ENCODE results near the gene SH3BP1. TPM values are rescaled to one million over a fixed set of nuclear protein-coding genes. Genes with fewer than 3 reads are reported as not detected.

The SH3BP1 gene
- total RNA-seq, 1 experiment from 2014 or later, result 39.4 TPM

DNA sequence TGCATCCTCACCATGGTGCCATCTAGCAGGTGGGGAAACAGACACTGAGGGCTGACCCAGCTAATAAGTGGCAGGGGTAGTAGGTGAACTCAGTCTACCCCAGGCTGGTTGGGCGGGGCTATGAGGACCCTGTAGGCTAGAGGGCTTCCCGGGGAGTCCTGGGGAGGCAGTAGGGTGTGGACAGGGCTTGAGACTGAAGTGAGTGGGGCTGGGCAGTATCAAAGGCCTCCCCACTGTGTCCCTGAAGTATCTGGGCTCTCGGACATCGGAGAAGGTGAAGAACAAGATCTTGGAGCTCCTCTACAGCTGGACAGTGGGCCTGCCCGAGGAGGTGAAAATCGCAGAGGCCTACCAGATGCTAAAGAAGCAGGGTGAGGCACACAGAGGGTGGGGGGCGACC is 19.5 kb upstream of the SH3BP1 start:
- Mint-ChIP-seq H3K4me3 (no peak overlapping the region), H3K9me3 (no peaks in the 10 kb centered on the region), H3K4me1 (peaks cover 3% of the 10 kb centered on the region), H3K27me3 (ENCODE audit: low read depth) (no peaks in the 10 kb centered on the region), H3K27ac (no peak overlapping the region), H3K36me3 (peaks cover 27% of the 10 kb centered on the region)
- no peak for ATAC-seq
- POLR2A ChIA-PET, result interaction anchor here (0.6 kb wide), 1 partner anchor 283 kb away, joined by 11 read pairs; no protein-coding TSS in a partner anchor
- TF ChIP-seq, protein P1, sequence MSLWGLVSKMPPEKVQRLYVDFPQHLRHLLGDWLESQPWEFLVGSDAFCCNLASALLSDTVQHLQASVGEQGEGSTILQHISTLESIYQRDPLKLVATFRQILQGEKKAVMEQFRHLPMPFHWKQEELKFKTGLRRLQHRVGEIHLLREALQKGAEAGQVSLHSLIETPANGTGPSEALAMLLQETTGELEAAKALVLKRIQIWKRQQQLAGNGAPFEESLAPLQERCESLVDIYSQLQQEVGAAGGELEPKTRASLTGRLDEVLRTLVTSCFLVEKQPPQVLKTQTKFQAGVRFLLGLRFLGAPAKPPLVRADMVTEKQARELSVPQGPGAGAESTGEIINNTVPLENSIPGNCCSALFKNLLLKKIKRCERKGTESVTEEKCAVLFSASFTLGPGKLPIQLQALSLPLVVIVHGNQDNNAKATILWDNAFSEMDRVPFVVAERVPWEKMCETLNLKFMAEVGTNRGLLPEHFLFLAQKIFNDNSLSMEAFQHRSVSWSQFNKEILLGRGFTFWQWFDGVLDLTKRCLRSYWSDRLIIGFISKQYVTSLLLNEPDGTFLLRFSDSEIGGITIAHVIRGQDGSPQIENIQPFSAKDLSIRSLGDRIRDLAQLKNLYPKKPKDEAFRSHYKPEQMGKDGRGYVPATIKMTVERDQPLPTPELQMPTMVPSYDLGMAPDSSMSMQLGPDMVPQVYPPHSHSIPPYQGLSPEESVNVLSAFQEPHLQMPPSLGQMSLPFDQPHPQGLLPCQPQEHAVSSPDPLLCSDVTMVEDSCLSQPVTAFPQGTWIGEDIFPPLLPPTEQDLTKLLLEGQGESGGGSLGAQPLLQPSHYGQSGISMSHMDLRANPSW (CRISPR knock-in tag; conservative IDR thresholded peaks at IDR 0.05; ENCODE audit: low read depth), result no peak
- TF ChIP-seq ZNF121 (CRISPR knock-in tag; IDR thresholded peaks at IDR 0.05) (no peak), ATF1 (CRISPR knock-in tag; IDR thresholded peaks at IDR 0.05) (no peak), RORB (CRISPR knock-in tag; IDR thresholded peaks at IDR 0.05) (no peak)
- TF ChIP-seq, protein P2, sequence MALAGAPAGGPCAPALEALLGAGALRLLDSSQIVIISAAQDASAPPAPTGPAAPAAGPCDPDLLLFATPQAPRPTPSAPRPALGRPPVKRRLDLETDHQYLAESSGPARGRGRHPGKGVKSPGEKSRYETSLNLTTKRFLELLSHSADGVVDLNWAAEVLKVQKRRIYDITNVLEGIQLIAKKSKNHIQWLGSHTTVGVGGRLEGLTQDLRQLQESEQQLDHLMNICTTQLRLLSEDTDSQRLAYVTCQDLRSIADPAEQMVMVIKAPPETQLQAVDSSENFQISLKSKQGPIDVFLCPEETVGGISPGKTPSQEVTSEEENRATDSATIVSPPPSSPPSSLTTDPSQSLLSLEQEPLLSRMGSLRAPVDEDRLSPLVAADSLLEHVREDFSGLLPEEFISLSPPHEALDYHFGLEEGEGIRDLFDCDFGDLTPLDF (CRISPR knock-in tag; IDR thresholded peaks at IDR 0.05), result no peak
- TF ChIP-seq, protein P3, sequence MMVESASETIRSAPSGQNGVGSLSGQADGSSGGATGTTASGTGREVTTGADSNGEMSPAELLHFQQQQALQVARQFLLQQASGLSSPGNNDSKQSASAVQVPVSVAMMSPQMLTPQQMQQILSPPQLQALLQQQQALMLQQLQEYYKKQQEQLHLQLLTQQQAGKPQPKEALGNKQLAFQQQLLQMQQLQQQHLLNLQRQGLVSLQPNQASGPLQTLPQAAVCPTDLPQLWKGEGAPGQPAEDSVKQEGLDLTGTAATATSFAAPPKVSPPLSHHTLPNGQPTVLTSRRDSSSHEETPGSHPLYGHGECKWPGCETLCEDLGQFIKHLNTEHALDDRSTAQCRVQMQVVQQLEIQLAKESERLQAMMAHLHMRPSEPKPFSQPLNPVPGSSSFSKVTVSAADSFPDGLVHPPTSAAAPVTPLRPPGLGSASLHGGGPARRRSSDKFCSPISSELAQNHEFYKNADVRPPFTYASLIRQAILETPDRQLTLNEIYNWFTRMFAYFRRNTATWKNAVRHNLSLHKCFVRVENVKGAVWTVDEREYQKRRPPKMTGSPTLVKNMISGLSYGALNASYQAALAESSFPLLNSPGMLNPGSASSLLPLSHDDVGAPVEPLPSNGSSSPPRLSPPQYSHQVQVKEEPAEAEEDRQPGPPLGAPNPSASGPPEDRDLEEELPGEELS (CRISPR knock-in tag; IDR thresholded peaks at IDR 0.05), result no peak
- no peak for DNase-seq (ENCODE audit: low spot score)
- CTCF ChIA-PET, result interaction anchor here (0.8 to 2.6 kb wide), 3 partner anchors 11 to 24 kb away, joined by 4 to 10 read pairs (median 8); partner anchors contain the start of gene GGA1

DNA sequence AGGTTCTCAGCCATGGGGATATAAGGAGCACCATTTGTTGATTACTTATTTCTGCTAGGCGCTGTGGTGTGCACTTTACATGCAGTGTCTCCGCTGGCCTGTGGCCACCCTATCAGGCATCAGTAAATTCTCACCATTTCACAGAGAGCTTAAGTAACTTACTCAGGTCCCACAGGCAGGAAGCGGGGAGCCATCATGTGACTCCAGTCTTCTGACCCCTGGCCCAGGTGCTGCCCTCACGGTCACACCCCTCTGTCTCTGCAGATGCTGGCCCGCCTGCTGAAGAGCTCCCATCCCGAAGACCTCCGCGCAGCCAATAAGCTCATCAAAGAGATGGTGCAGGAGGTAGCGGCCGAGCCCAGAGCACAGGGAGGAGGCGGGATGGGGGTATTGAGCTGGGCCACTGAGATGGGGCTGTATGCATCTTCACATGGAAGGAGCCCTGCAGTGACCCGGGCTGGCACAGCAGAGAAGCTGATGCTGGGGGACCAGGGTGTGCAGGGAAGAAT is 18.1 kb upstream of the SH3BP1 start:
- CTCF ChIA-PET, result interaction anchor here (0.7 to 2.6 kb wide), 5 partner anchors 12 to 60 kb away, joined by 3 to 11 read pairs (median 4); partner anchors contain the start of gene GGA1
- no peak for DNase-seq (ENCODE audit: low spot score)
- TF ChIP-seq, protein P4, sequence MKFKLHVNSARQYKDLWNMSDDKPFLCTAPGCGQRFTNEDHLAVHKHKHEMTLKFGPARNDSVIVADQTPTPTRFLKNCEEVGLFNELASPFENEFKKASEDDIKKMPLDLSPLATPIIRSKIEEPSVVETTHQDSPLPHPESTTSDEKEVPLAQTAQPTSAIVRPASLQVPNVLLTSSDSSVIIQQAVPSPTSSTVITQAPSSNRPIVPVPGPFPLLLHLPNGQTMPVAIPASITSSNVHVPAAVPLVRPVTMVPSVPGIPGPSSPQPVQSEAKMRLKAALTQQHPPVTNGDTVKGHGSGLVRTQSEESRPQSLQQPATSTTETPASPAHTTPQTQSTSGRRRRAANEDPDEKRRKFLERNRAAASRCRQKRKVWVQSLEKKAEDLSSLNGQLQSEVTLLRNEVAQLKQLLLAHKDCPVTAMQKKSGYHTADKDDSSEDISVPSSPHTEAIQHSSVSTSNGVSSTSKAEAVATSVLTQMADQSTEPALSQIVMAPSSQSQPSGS (CRISPR knock-in tag; IDR thresholded peaks at IDR 0.05; ENCODE audit: borderline replicate concordance, low read depth), result no peak
- TF ChIP-seq, protein P5, sequence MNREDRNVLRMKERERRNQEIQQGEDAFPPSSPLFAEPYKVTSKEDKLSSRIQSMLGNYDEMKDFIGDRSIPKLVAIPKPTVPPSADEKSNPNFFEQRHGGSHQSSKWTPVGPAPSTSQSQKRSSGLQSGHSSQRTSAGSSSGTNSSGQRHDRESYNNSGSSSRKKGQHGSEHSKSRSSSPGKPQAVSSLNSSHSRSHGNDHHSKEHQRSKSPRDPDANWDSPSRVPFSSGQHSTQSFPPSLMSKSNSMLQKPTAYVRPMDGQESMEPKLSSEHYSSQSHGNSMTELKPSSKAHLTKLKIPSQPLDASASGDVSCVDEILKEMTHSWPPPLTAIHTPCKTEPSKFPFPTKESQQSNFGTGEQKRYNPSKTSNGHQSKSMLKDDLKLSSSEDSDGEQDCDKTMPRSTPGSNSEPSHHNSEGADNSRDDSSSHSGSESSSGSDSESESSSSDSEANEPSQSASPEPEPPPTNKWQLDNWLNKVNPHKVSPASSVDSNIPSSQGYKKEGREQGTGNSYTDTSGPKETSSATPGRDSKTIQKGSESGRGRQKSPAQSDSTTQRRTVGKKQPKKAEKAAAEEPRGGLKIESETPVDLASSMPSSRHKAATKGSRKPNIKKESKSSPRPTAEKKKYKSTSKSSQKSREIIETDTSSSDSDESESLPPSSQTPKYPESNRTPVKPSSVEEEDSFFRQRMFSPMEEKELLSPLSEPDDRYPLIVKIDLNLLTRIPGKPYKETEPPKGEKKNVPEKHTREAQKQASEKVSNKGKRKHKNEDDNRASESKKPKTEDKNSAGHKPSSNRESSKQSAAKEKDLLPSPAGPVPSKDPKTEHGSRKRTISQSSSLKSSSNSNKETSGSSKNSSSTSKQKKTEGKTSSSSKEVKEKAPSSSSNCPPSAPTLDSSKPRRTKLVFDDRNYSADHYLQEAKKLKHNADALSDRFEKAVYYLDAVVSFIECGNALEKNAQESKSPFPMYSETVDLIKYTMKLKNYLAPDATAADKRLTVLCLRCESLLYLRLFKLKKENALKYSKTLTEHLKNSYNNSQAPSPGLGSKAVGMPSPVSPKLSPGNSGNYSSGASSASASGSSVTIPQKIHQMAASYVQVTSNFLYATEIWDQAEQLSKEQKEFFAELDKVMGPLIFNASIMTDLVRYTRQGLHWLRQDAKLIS (CRISPR knock-in tag; IDR thresholded peaks at IDR 0.05; ENCODE audit: borderline replicate concordance), result no peak
- TF ChIP-seq NFYB (CRISPR knock-in tag; conservative IDR thresholded peaks at IDR 0.05; ENCODE audit: low read depth), result no peak
- no peak for TF ChIP-seq SMAD4 (CRISPR knock-in tag; IDR thresholded peaks at IDR 0.05)
- no peak for TF ChIP-seq MYBL2 (CRISPR knock-in tag; IDR thresholded peaks at IDR 0.05)
- TF ChIP-seq, protein P6, sequence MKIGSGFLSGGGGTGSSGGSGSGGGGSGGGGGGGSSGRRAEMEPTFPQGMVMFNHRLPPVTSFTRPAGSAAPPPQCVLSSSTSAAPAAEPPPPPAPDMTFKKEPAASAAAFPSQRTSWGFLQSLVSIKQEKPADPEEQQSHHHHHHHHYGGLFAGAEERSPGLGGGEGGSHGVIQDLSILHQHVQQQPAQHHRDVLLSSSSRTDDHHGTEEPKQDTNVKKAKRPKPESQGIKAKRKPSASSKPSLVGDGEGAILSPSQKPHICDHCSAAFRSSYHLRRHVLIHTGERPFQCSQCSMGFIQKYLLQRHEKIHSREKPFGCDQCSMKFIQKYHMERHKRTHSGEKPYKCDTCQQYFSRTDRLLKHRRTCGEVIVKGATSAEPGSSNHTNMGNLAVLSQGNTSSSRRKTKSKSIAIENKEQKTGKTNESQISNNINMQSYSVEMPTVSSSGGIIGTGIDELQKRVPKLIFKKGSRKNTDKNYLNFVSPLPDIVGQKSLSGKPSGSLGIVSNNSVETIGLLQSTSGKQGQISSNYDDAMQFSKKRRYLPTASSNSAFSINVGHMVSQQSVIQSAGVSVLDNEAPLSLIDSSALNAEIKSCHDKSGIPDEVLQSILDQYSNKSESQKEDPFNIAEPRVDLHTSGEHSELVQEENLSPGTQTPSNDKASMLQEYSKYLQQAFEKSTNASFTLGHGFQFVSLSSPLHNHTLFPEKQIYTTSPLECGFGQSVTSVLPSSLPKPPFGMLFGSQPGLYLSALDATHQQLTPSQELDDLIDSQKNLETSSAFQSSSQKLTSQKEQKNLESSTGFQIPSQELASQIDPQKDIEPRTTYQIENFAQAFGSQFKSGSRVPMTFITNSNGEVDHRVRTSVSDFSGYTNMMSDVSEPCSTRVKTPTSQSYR (CRISPR knock-in tag; IDR thresholded peaks at IDR 0.05), result no peak
- TF ChIP-seq, protein P3 (CRISPR knock-in tag; IDR thresholded peaks at IDR 0.05), result no peak
- TF ChIP-seq NFE2L1 (CRISPR knock-in tag; IDR thresholded peaks at IDR 0.05), result no peak
- no peak for TF ChIP-seq KAT7 (CRISPR knock-in tag; IDR thresholded peaks at IDR 0.05; ENCODE audit: borderline replicate concordance)
- no peak for TF ChIP-seq ATF1 (CRISPR knock-in tag; IDR thresholded peaks at IDR 0.05)

More for the DNA sequence above, 18.1 kb upstream of the SH3BP1 start:
- ATAC-seq, result no peak
- H3K9me3 Mint-ChIP-seq, result no peaks in the 10 kb centered on the region
- no peak overlapping the region for H3K4me3 Mint-ChIP-seq
- POLR2A ChIA-PET, result no interaction called here
- H3K27ac Mint-ChIP-seq, result no peak overlapping the region
- H3K27me3 Mint-ChIP-seq (ENCODE audit: low read depth), result no peaks in the 10 kb centered on the region
- H3K4me1 Mint-ChIP-seq, result peaks cover 3% of the 10 kb centered on the region
- peaks cover 23% of the 10 kb centered on the region for H3K36me3 Mint-ChIP-seq

Data from WTC11 (cell line).